SK-N-SH treated with all-trans-retinoic acid at 6 μM for 48 hours (cell line): Measurements from ENCODE around the gene ELMO1.

ENCODE experiments used
- ATAC-seq: fragments of 200-7000 bp; cut with Tn5 transposase; 3 replicates; pipeline ENCODE4 v1.9.1; 2020; ENCODE audit warnings: mild to moderate bottlenecking, moderate library complexity
- BACH2 ChIP-seq: fragments of 250-450 bp; sonication (Bioruptor Pico); IDR thresholded peaks from 2 replicates; pipeline ENCODE4 v1.9.0; 2021; ENCODE audit warnings: mild to moderate bottlenecking, borderline replicate concordance
- CSRNP3 ChIP-seq: fragments of 250-450 bp; sonication (Bioruptor Pico); IDR thresholded peaks from 2 replicates; pipeline ENCODE4 v1.5.1; 2021; ENCODE audit warnings: mild to moderate bottlenecking, moderate library complexity
- ESRRG ChIP-seq: fragments of 250-450 bp; sonication (Bioruptor Pico); IDR thresholded peaks from 2 replicates; pipeline ENCODE4 v1.6.1; 2021; ENCODE audit warnings: mild to moderate bottlenecking
- GLIS3 ChIP-seq: fragments of 250-450 bp; sonication (Bioruptor Pico); IDR thresholded peaks from 2 replicates; pipeline ENCODE4 v1.5.0; 2020; ENCODE audit warnings: mild to moderate bottlenecking, moderate library complexity
- ISL1 ChIP-seq: fragments of 250-450 bp; sonication (Bioruptor Pico); IDR thresholded peaks from 2 replicates; pipeline ENCODE4 v2.1.2; 2022; ENCODE audit warnings: mild to moderate bottlenecking, moderate library complexity
- OSR1 ChIP-seq: fragments of 250-450 bp; sonication (Bioruptor Pico); IDR thresholded peaks from 2 replicates; pipeline ENCODE4 v1.8.0; 2022; ENCODE audit warnings: moderate library complexity, mild to moderate bottlenecking, inconsistent platforms
- PATZ1 ChIP-seq: fragments of 250-450 bp; sonication (Bioruptor Pico); IDR thresholded peaks from 2 replicates; pipeline ENCODE4 v1.8.0; 2020; ENCODE audit warnings: mild to moderate bottlenecking, moderate library complexity, borderline replicate concordance
- POU6F1 ChIP-seq: fragments of 250-450 bp; sonication (Bioruptor Pico); IDR thresholded peaks from 2 replicates; pipeline ENCODE4 v1.8.0; 2021; ENCODE audit warnings: low read depth, mild to moderate bottlenecking, moderate library complexity, borderline replicate concordance
- PPARA ChIP-seq: fragments of 250-450 bp; sonication (Bioruptor Pico); IDR thresholded peaks from 2 replicates; pipeline ENCODE4 v1.5.0; 2020; ENCODE audit warnings: mild to moderate bottlenecking, borderline replicate concordance
- RARB ChIP-seq: fragments of 250-450 bp; sonication (Bioruptor Pico); IDR thresholded peaks from 2 replicates; pipeline ENCODE4 v1.8.0; 2021; ENCODE audit warnings: mild to moderate bottlenecking, moderate library complexity
- SNAI2 ChIP-seq: fragments of 250-450 bp; sonication (Bioruptor Pico); IDR thresholded peaks from 2 replicates; pipeline ENCODE4 v1.5.0; 2020; ENCODE audit warnings: mild to moderate bottlenecking, moderate library complexity
- TCF4 ChIP-seq: fragments of 250-450 bp; sonication (Bioruptor Pico); IDR thresholded peaks from 2 replicates; pipeline ENCODE4 v1.8.0; 2021; ENCODE audit warnings: mild to moderate bottlenecking, moderate library complexity, borderline replicate concordance
- TOX ChIP-seq: fragments of 250-450 bp; sonication (Bioruptor Pico); IDR thresholded peaks from 2 replicates; pipeline ENCODE4 v1.8.0; 2021; ENCODE audit warnings: mild to moderate bottlenecking, moderate library complexity, borderline replicate concordance
- TSHZ2 ChIP-seq: fragments of 250-450 bp; sonication (Bioruptor Pico); IDR thresholded peaks from 2 replicates; pipeline ENCODE4 v1.5.0; 2020; ENCODE audit warnings: mild to moderate bottlenecking, moderate library complexity
- ZC3H10 ChIP-seq: fragments of 250-450 bp; sonication (Bioruptor Pico); IDR thresholded peaks from 2 replicates; pipeline ENCODE4 v1.5.1; 2021; ENCODE audit warnings: mild to moderate bottlenecking, moderate library complexity
- ZFP30 ChIP-seq: fragments of 450-650 bp; formaldehyde crosslinking; IDR thresholded peaks from 2 replicates; pipeline ENCODE4 v1.5.0; 2022; ENCODE audit warnings: mild to moderate bottlenecking, moderate library complexity
- ZNF565 ChIP-seq: fragments of 450-650 bp; formaldehyde crosslinking; conservative IDR thresholded peaks from 2 replicates; pipeline ENCODE4 v1.5.0; 2020; ENCODE audit warnings: low read depth, mild to moderate bottlenecking, moderate library complexity
- ZNF70 ChIP-seq: fragments of 450-650 bp; formaldehyde crosslinking; IDR thresholded peaks from 2 replicates; pipeline ENCODE4 v1.5.0; 2020; ENCODE audit warnings: mild to moderate bottlenecking, moderate library complexity
- ZNF8 ChIP-seq: fragments of 450-650 bp; formaldehyde crosslinking; IDR thresholded peaks from 2 replicates; pipeline ENCODE4 v1.5.0; 2020; ENCODE audit warnings: mild to moderate bottlenecking, moderate library complexity
- TF ChIP-seq, protein P1 (sequence below): fragments of 250-450 bp; sonication (Bioruptor Pico); IDR thresholded peaks from 2 replicates; pipeline ENCODE4 v1.5.1; 2020; ENCODE audit warnings: low read depth, mild to moderate bottlenecking, moderate library complexity

The ELMO1 gene

GRCh38 chr7:36916116-36916515, 532.5 kb downstream of the ELMO1 start:
- TF ChIP-seq RARB (CRISPR knock-in tag) (no peak), ESRRG (no peak), ZNF8 (CRISPR knock-in tag) (no peak), PPARA (CRISPR knock-in tag) (no peak), PATZ1 (CRISPR knock-in tag) (no peak), BACH2 (CRISPR knock-in tag) (no peak), POU6F1 (no peak), GLIS3 (no peak), OSR1 (CRISPR knock-in tag) (no peak), TOX (CRISPR knock-in tag) (no peak), ZC3H10 (CRISPR knock-in tag) (no peak), SNAI2 (no peak), ZFP30 (CRISPR knock-in tag) (no peak), TCF4 (CRISPR knock-in tag) (no peak), CSRNP3 (no peak), ZNF70 (CRISPR knock-in tag) (no peak), ISL1 (CRISPR knock-in tag) (no peak)
- TF ChIP-seq, protein P1, sequence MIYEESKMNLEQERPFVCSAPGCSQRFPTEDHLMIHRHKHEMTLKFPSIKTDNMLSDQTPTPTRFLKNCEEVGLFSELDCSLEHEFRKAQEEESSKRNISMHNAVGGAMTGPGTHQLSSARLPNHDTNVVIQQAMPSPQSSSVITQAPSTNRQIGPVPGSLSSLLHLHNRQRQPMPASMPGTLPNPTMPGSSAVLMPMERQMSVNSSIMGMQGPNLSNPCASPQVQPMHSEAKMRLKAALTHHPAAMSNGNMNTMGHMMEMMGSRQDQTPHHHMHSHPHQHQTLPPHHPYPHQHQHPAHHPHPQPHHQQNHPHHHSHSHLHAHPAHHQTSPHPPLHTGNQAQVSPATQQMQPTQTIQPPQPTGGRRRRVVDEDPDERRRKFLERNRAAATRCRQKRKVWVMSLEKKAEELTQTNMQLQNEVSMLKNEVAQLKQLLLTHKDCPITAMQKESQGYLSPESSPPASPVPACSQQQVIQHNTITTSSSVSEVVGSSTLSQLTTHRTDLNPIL (CRISPR knock-in tag), result no peak
- ATAC-seq, result no peak

GRCh38 chr7:36911788-36912187, 536.9 kb downstream of the ELMO1 start:
- no peak for TF ChIP-seq BACH2 (CRISPR knock-in tag)
- no peak for ATAC-seq

DNA sequence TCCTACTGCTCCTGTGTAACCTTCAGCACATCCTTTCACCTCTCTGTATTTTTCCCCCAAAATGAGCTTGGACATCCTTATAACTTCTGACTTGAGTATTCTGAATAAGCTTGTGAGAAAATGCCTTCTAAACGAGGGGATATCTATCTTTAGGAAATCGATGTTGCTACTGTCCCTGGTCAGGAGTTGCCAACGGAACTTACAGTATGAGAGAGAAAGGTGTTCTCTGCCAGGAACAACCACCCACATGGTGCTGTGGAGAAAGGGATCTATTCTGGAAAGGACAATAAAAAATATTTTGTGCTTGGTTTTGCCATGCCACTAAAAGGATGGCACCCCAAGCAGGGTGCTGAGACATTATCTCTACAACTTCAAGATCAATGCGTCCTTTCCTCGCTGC, 537.8 kb downstream of the ELMO1 start:
- ATAC-seq, result no peak

More for the DNA sequence above, 537.8 kb downstream of the ELMO1 start:
- TF ChIP-seq PATZ1 (CRISPR knock-in tag) (no peak), TOX (CRISPR knock-in tag) (no peak), GLIS3 (no peak), ZNF565 (CRISPR knock-in tag) (no peak), SNAI2 (no peak), PPARA (CRISPR knock-in tag) (no peak), TSHZ2 (CRISPR knock-in tag) (no peak)
- TF ChIP-seq, protein P1 (CRISPR knock-in tag), result no peak
